Epithelial cell of proximal tubule (primary cell): ENCODE results near the gene ARHGEF4. TPM values are rescaled to one million over a fixed set of nuclear protein-coding genes. Genes with fewer than 3 reads are reported as not detected.

Experiments
- DNase-seq: peaks from one replicate; pipeline ENCODE4 v3.0.0-alpha.2; 2011; ENCODE audit warnings: low read depth
- H3K4me3 ChIP-seq: 2 replicates; pipeline ENCODE4 v1.5.1; 2011; ENCODE audit warnings: low read depth, mild to moderate bottlenecking, low read length
- CTCF ChIP-seq: conservative IDR thresholded peaks from 2 replicates; pipeline ENCODE4 v1.5.1; 2012; ENCODE audit warnings: low read depth, mild to moderate bottlenecking, low read length
- total RNA-seq: library from RNA; depleted of rRNA; stranded (reverse); fragments of >200 nt; gene quantifications from 2 replicates; pipeline ENCODE4 v1.2.3, GENCODE V29; 2015

Gene ARHGEF4
- total RNA-seq, 1 donor from 2014 or later, result 2.1 TPM

DNA sequence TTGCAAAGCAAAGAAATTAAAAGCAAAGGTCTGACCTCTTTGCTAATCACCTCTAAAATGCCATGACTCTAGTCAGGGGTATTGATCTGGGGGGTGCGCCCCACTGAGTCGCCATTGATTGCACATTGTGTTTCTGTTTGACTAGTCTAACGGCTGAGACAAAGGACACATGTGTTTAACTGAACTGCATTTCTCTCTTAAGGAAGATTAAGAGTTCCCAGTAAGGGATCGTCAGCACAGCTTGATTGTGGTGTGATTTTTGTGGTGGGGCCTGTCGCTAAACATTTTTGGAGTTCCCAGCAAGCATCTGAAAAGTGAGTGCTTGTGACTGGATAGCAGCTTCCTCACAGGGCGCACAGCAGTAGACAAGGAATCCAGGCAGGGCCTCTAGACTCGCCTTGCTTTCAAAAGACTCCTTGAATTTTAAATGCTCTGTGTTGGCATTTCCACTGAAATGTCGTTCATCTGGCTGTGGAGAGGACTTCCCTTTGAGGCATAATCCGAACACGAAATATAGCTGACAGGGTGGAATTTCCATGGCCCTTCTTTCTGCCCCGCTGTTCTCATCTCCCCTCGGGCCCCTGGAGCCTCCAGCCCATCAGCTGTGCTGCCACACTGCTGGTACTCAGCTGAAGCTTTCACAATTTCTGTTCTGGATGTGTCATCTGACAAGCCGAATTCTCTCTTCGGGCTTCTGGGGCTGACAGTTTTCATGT is 130.2 kb downstream of the ARHGEF4 start:
- no peak overlapping the region for H3K4me3 ChIP-seq
- DNase-seq, result no peak

DNA sequence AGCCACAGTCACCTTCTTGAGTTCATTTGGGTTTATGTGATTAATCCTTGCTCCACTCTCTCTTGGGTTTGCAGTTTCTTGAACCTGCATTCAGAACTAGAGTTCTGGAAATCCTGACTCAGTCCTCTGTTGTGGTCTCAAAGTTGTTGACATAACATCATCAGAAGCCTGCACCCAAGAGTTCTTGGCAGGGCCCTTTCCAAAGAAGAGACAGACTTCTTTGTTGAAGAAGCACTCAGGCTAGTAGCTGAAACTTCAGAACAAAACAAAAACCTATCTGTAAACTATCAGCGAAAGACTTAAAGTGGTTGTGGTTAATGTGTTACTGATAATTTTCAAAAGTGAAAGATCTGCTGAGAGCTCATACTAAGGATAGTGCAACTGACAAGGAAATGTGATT is 135.7 kb downstream of the ARHGEF4 start:
- DNase-seq, result peak; percentile 22
- TF ChIP-seq CTCF, result no peak
- no peak overlapping the region for H3K4me3 ChIP-seq

More for the DNA sequence above, 130.2 kb downstream of the ARHGEF4 start:
- no peak for TF ChIP-seq CTCF

- H3K4me3 ChIP-seq, result no peak overlapping the region
- no peak for TF ChIP-seq CTCF
- no peak for DNase-seq
Measured at GRCh38 chr2:130975729-130976128, 139.0 kb downstream of the ARHGEF4 start.

- TF ChIP-seq CTCF, result no peak
- DNase-seq, result no peak
Measured at GRCh38 chr2:130976591-130977237, 140.0 kb downstream of the ARHGEF4 start.

DNA sequence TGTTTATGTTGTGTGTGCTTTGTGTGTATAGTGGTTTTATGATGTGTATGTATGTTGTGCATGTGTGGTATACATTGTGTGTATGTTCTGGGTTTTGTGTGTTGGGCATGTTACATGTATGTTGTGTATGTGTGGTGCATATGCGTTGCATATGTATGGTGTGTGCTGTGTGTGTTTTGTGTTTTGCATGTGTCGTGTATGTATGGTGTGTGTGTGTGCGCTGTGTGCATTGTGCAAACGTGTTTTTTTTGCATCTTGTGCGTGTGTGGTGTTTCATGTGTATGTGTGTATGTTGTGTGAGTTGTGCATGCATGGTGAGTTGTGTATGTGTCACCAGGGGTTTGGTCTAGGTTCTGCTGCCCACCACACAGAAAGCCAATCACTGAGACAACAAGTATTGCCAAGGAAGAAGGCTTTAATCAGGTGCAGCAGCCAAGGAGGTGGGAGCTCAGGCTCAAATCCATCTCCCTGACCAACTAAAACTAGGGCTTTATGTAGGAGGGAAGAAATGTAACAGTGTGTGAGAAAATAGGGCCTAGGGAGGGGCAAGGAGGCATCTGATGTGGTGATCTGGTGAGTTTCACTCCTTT is 140.8 kb downstream of the ARHGEF4 start:
- no peak for TF ChIP-seq CTCF
- DNase-seq, result no peak
- no peak overlapping the region for H3K4me3 ChIP-seq

More at GRCh38 chr2:130976591-130977237, 140.0 kb downstream of the ARHGEF4 start:
- H3K4me3 ChIP-seq, result no peak overlapping the region

DNA sequence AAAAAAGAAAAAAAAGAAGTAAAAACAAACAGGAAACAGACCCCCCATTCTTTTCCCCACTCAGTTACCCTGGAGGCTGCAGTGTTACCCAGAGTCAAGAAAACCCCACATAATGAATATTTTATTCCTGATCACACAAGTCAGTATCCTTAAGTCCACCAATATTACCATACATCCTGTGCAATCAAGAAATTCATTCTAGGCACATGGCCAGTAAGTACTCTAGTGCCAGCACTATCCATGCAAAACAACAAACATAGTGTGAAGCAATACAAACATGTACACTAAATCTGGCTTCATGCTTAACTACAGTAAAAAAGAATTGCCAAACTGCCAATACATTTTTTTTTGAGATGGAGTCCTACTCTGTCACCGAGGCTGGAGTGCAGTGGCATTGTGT is 145.0 kb downstream of the ARHGEF4 start:
- H3K4me3 ChIP-seq, result no peak overlapping the region
- no peak for DNase-seq
- TF ChIP-seq CTCF, result no peak
